AG20443 (cell line): ENCODE data around the gene C11orf58.

Experiments
- DNase-seq: peaks from one replicate; pipeline ENCODE4 v3.0.0; 2012; ENCODE audit warnings: low spot score, mixed read lengths

C11orf58 gene

GRCh38 chr11:16785520-16786128 is 47.2 kb downstream of the C11orf58 start:
- DNase-seq = peak; percentile 91

GRCh38 chr11:16786131-16786530 is 47.7 kb downstream of the C11orf58 start:
- DNase-seq = no peak

- no peak for DNase-seq
Measured at GRCh38 chr11:16787035-16787742, 48.7 kb downstream of the C11orf58 start.

- peak; percentile 77 for DNase-seq
Measured at GRCh38 chr11:16788141-16789062, 50.0 kb downstream of the C11orf58 start.

GRCh38 chr11:16789063-16789420 is 50.6 kb downstream of the C11orf58 start:
- DNase-seq = no peak

- no peak for DNase-seq
Measured at GRCh38 chr11:16789560-16790485, 51.4 kb downstream of the C11orf58 start.

GRCh38 chr11:16790486-16791190 is 52.2 kb downstream of the C11orf58 start:
- DNase-seq = no peak

- peak; percentile 90 for DNase-seq
Measured at GRCh38 chr11:16791191-16791961, 52.9 kb downstream of the C11orf58 start.

GRCh38 chr11:16792426-16792825 is 54.0 kb downstream of the C11orf58 start:
- DNase-seq = no peak

GRCh38 chr11:16793009-16793408 is 54.6 kb downstream of the C11orf58 start:
- DNase-seq = no peak

GRCh38 chr11:16793511-16793910 is 55.1 kb downstream of the C11orf58 start:
- DNase-seq = no peak

- DNase-seq = no peak
Measured at GRCh38 chr11:16794047-16794818, 55.8 kb downstream of the C11orf58 start.

- DNase-seq = no peak
Measured at GRCh38 chr11:16795146-16795545, 56.7 kb downstream of the C11orf58 start.

- DNase-seq = no peak
Measured at GRCh38 chr11:16796311-16796710, 57.9 kb downstream of the C11orf58 start.

GRCh38 chr11:16797776-16798175 is 59.3 kb downstream of the C11orf58 start:
- no peak for DNase-seq

GRCh38 chr11:16799221-16799620 is 60.8 kb downstream of the C11orf58 start:
- DNase-seq = no peak

- DNase-seq = no peak
Measured at GRCh38 chr11:16799890-16800289, 61.4 kb downstream of the C11orf58 start.

- DNase-seq = no peak
Measured at GRCh38 chr11:16800382-16800781, 61.9 kb downstream of the C11orf58 start.

GRCh38 chr11:16801288-16801980 is 63.0 kb downstream of the C11orf58 start:
- DNase-seq = no peak
